HG03064 (cell line): Measurements from ENCODE around the gene NRG3.

Experiments
- ATAC-seq: cut with Tn5 transposase; IDR thresholded peaks from one replicate; pipeline ENCODE4 v1.9.1; 2021; ENCODE audit warnings: low read depth; ENCODE audit not compliant: unreplicated experiment

Gene NRG3

GRCh38 chr10:82194419-82194818 is 319.4 kb downstream of the NRG3 start:
- no peak for ATAC-seq

GRCh38 chr10:82206831-82207230 is 331.8 kb downstream of the NRG3 start:
- no peak for ATAC-seq

GRCh38 chr10:82208726-82209125 is 333.7 kb downstream of the NRG3 start:
- no peak for ATAC-seq

- ATAC-seq, result no peak
Measured at GRCh38 chr10:82210331-82210730, 335.3 kb downstream of the NRG3 start.

- ATAC-seq, result no peak
Measured at GRCh38 chr10:82211346-82211745, 336.4 kb downstream of the NRG3 start.

- ATAC-seq, result no peak
Measured at GRCh38 chr10:82212753-82213152, 337.8 kb downstream of the NRG3 start.

GRCh38 chr10:82213784-82214183 is 338.8 kb downstream of the NRG3 start:
- ATAC-seq, result no peak

GRCh38 chr10:82221056-82221455 is 346.1 kb downstream of the NRG3 start:
- ATAC-seq, result no peak

- no peak for ATAC-seq
Measured at GRCh38 chr10:82221601-82222149, 346.7 kb downstream of the NRG3 start.

GRCh38 chr10:82228701-82229100 is 353.7 kb downstream of the NRG3 start:
- no peak for ATAC-seq

GRCh38 chr10:82234173-82234572 is 359.2 kb downstream of the NRG3 start:
- ATAC-seq, result no peak

GRCh38 chr10:82236084-82236731 is 361.2 kb downstream of the NRG3 start:
- ATAC-seq, result no peak

- ATAC-seq, result no peak
Measured at GRCh38 chr10:82238291-82238690, 363.3 kb downstream of the NRG3 start.

GRCh38 chr10:82240408-82240807 is 365.4 kb downstream of the NRG3 start:
- ATAC-seq, result no peak

GRCh38 chr10:82242778-82243177 is 367.8 kb downstream of the NRG3 start:
- no peak for ATAC-seq

- ATAC-seq, result no peak
Measured at GRCh38 chr10:82245157-82245556, 370.2 kb downstream of the NRG3 start.

- ATAC-seq, result no peak
Measured at GRCh38 chr10:82245906-82246560, 371.0 kb downstream of the NRG3 start.

GRCh38 chr10:82249141-82249540 is 374.1 kb downstream of the NRG3 start:
- no peak for ATAC-seq

GRCh38 chr10:82251222-82251906 is 376.4 kb downstream of the NRG3 start:
- ATAC-seq, result no peak

GRCh38 chr10:82252081-82252480 is 377.1 kb downstream of the NRG3 start:
- no peak for ATAC-seq

- no peak for ATAC-seq
Measured at GRCh38 chr10:82254237-82254636, 379.2 kb downstream of the NRG3 start.

GRCh38 chr10:82256275-82256674 is 381.3 kb downstream of the NRG3 start:
- ATAC-seq, result no peak
